ENCODE results near the gene PRPF39.
"Not testable (repeated sequence)": the region's sequence is repeated elsewhere in the genome, so short reads cannot be mapped to it uniquely, and the experiment has no call there.

DNA sequence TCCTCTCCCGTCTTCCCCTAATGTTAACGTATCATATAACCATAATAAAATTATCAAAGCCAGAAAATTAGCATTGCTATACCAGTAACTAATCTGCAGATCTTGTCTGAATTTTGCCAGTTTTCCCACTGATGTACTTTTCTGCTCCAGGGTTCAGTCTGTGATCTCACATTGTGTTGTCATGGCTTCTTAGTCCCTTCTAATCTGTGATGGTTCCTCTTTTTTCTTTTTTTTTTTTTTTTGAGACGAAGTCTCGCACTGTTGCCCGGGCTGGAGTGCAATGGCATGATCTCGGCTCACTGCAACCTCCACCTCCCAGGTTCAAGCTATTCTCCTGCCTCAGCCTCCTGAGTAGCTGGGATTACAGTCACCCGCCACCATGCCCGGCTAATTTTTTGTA is 58.2 kb downstream of the PRPF39 start:
- TF ChIP-seq, protein P1, sequence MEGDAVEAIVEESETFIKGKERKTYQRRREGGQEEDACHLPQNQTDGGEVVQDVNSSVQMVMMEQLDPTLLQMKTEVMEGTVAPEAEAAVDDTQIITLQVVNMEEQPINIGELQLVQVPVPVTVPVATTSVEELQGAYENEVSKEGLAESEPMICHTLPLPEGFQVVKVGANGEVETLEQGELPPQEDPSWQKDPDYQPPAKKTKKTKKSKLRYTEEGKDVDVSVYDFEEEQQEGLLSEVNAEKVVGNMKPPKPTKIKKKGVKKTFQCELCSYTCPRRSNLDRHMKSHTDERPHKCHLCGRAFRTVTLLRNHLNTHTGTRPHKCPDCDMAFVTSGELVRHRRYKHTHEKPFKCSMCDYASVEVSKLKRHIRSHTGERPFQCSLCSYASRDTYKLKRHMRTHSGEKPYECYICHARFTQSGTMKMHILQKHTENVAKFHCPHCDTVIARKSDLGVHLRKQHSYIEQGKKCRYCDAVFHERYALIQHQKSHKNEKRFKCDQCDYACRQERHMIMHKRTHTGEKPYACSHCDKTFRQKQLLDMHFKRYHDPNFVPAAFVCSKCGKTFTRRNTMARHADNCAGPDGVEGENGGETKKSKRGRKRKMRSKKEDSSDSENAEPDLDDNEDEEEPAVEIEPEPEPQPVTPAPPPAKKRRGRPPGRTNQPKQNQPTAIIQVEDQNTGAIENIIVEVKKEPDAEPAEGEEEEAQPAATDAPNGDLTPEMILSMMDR (IDR thresholded peaks at IDR 0.05) = not testable (repeated sequence)
- TF ChIP-seq POLR2AphosphoS5 (IDR thresholded peaks at IDR 0.05; ENCODE audit: insufficient read depth in 1 of 2, low read depth in 1 of 2) = not testable (repeated sequence)
